ENCODE measurements around the gene GPBP1.

- TF ChIP-seq CTCF (IDR thresholded peaks at IDR 0.05; ENCODE audit: poor library complexity, severe bottlenecking) = no peak
- TF ChIP-seq MXI1 (conservative IDR thresholded peaks at IDR 0.05; ENCODE audit: poor library complexity, severe bottlenecking) = no peak
- no peak for TF ChIP-seq POLR2AphosphoS5 (IDR thresholded peaks at IDR 0.05)
- TF ChIP-seq EZH2 (IDR thresholded peaks at IDR 0.05; ENCODE audit: borderline replicate concordance, insufficient read depth, low read length, poor library complexity, severe bottlenecking) = no peak
- no peak for TF ChIP-seq REST (IDR thresholded peaks at IDR 0.05; ENCODE audit: borderline replicate concordance)
- no peak for TF ChIP-seq EP300 (conservative IDR thresholded peaks at IDR 0.05; ENCODE audit: poor library complexity, severe bottlenecking)
- no peak for TF ChIP-seq TAF1 (IDR thresholded peaks at IDR 0.05; ENCODE audit: low read depth)
Measured at GRCh38 chr5:57307516-57307915, 133.7 kb downstream of the GPBP1 start.

Measured in neural cell (in vitro differentiated cells).